PC-9 (cell line): Measurements from ENCODE around the gene TMEM164.
"Not testable (repeated sequence)": the region's sequence is repeated elsewhere in the genome, so short reads cannot be mapped to it uniquely, and the experiment has no call there.

Experiments used
- EZH2 ChIP-seq: fragments of 200-600 bp; sonication (generic); IDR thresholded peaks from 2 replicates; pipeline ENCODE4 v1.8.0; 2017; ENCODE audit warnings: antibody characterized with exemption, low read depth
- TF ChIP-seq, protein P1 (sequence below): fragments of 200-600 bp; sonication (generic); conservative IDR thresholded peaks from 2 replicates; pipeline ENCODE4 v1.6.1; 2017; ENCODE audit warnings: mixed run types, antibody characterized with exemption, mild to moderate bottlenecking, moderate library complexity

DNA sequence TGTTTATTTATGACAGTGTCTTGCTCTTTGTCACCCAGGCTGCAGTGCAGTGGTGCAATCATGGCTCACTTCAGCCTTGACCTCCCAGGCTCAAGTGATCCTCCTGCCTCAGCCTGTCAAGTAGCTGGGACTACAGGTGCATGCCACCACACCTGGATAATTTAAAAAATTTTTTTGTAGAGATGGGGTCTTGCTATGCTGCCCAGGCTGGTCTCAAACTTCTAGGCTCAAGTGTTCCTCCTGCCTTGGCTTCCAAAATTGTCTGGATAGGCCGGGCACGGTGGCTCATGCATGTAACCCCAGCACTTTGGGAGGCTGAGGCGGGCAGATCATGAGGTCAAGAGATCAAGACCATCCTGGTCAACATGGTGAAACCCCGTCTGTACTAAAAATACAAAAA is 32.1 kb upstream of the TMEM164 start:
- TF ChIP-seq, protein P1, sequence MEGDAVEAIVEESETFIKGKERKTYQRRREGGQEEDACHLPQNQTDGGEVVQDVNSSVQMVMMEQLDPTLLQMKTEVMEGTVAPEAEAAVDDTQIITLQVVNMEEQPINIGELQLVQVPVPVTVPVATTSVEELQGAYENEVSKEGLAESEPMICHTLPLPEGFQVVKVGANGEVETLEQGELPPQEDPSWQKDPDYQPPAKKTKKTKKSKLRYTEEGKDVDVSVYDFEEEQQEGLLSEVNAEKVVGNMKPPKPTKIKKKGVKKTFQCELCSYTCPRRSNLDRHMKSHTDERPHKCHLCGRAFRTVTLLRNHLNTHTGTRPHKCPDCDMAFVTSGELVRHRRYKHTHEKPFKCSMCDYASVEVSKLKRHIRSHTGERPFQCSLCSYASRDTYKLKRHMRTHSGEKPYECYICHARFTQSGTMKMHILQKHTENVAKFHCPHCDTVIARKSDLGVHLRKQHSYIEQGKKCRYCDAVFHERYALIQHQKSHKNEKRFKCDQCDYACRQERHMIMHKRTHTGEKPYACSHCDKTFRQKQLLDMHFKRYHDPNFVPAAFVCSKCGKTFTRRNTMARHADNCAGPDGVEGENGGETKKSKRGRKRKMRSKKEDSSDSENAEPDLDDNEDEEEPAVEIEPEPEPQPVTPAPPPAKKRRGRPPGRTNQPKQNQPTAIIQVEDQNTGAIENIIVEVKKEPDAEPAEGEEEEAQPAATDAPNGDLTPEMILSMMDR, result not testable (repeated sequence)
- TF ChIP-seq EZH2, result not testable (repeated sequence)
